SK-N-SH treated with all-trans-retinoic acid at 6 μM for 48 hours (cell line): ENCODE measurements around the gene FCHSD2.

Source experiments
- ARNTL ChIP-seq: fragments of 450-650 bp; formaldehyde crosslinking; IDR thresholded peaks from 2 replicates; pipeline ENCODE4 v1.5.0; 2020; ENCODE audit warnings: low read depth, mild to moderate bottlenecking, moderate library complexity, borderline replicate concordance
- BACH2 ChIP-seq: fragments of 250-450 bp; sonication (Bioruptor Pico); IDR thresholded peaks from 2 replicates; pipeline ENCODE4 v1.9.0; 2021; ENCODE audit warnings: mild to moderate bottlenecking, borderline replicate concordance
- PPARA ChIP-seq: fragments of 250-450 bp; sonication (Bioruptor Pico); IDR thresholded peaks from 2 replicates; pipeline ENCODE4 v1.5.0; 2020; ENCODE audit warnings: mild to moderate bottlenecking, borderline replicate concordance
- RARB ChIP-seq: fragments of 250-450 bp; sonication (Bioruptor Pico); IDR thresholded peaks from 2 replicates; pipeline ENCODE4 v1.8.0; 2021; ENCODE audit warnings: mild to moderate bottlenecking, moderate library complexity
- SNAI2 ChIP-seq: fragments of 250-450 bp; sonication (Bioruptor Pico); IDR thresholded peaks from 2 replicates; pipeline ENCODE4 v1.5.0; 2020; ENCODE audit warnings: mild to moderate bottlenecking, moderate library complexity
- TCF4 ChIP-seq: fragments of 250-450 bp; sonication (Bioruptor Pico); IDR thresholded peaks from 2 replicates; pipeline ENCODE4 v1.8.0; 2021; ENCODE audit warnings: mild to moderate bottlenecking, moderate library complexity, borderline replicate concordance
- ZFP3 ChIP-seq: fragments of 250-450 bp; sonication (Bioruptor Pico); IDR thresholded peaks from 2 replicates; pipeline ENCODE4 v1.5.0; 2020; ENCODE audit warnings: mild to moderate bottlenecking, moderate library complexity
- ZNF565 ChIP-seq: fragments of 450-650 bp; formaldehyde crosslinking; conservative IDR thresholded peaks from 2 replicates; pipeline ENCODE4 v1.5.0; 2020; ENCODE audit warnings: low read depth, mild to moderate bottlenecking, moderate library complexity
- ZNF8 ChIP-seq: fragments of 450-650 bp; formaldehyde crosslinking; IDR thresholded peaks from 2 replicates; pipeline ENCODE4 v1.5.0; 2020; ENCODE audit warnings: mild to moderate bottlenecking, moderate library complexity
- TF ChIP-seq, protein P1 (sequence below): fragments of 250-450 bp; sonication (Bioruptor Pico); IDR thresholded peaks from 2 replicates; pipeline ENCODE4 v1.8.0; 2020; ENCODE audit warnings: mild to moderate bottlenecking, moderate library complexity, borderline replicate concordance
- TF ChIP-seq, protein P2 (sequence below): fragments of 250-450 bp; sonication (Bioruptor Pico); IDR thresholded peaks from 2 replicates; pipeline ENCODE4 v1.5.1; 2020; ENCODE audit warnings: low read depth, mild to moderate bottlenecking, moderate library complexity
- TF ChIP-seq, protein P3 (sequence below): fragments of 250-450 bp; sonication (Bioruptor Pico); IDR thresholded peaks from 2 replicates; pipeline ENCODE4 v1.5.1; 2021; ENCODE audit warnings: mild to moderate bottlenecking, moderate library complexity

DNA sequence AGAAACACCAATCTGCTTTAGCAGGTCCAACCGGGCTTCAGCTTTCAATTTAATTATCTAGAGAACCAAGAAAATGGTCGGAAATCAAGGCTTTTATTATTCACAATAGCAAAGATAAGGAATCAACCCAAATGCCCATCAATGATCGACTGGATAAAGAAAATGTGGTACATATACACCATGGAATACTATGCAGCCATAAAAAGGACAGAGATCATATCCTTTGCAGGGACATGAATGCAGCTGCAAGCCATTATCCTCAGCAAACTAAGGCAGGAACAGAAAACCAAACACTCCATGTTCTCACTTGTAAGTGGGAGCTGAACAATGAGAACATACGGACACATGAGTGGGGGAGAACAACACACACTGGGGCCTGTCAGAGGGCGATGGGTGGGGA lies 274.1 kb downstream of the FCHSD2 start:
- TF ChIP-seq ARNTL (CRISPR knock-in tag) (no peak), ZNF8 (CRISPR knock-in tag) (peak; percentile 58), SNAI2 (CRISPR knock-in tag) (no peak), RARB (CRISPR knock-in tag) (no peak), ZFP3 (CRISPR knock-in tag) (no peak), PPARA (CRISPR knock-in tag) (no peak), TCF4 (no peak), ZNF565 (CRISPR knock-in tag) (no peak), BACH2 (CRISPR knock-in tag) (no peak)
- TF ChIP-seq, protein P1, sequence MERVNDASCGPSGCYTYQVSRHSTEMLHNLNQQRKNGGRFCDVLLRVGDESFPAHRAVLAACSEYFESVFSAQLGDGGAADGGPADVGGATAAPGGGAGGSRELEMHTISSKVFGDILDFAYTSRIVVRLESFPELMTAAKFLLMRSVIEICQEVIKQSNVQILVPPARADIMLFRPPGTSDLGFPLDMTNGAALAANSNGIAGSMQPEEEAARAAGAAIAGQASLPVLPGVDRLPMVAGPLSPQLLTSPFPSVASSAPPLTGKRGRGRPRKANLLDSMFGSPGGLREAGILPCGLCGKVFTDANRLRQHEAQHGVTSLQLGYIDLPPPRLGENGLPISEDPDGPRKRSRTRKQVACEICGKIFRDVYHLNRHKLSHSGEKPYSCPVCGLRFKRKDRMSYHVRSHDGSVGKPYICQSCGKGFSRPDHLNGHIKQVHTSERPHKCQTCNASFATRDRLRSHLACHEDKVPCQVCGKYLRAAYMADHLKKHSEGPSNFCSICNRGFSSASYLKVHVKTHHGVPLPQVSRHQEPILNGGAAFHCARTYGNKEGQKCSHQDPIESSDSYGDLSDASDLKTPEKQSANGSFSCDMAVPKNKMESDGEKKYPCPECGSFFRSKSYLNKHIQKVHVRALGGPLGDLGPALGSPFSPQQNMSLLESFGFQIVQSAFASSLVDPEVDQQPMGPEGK (CRISPR knock-in tag), result no peak
- TF ChIP-seq, protein P2, sequence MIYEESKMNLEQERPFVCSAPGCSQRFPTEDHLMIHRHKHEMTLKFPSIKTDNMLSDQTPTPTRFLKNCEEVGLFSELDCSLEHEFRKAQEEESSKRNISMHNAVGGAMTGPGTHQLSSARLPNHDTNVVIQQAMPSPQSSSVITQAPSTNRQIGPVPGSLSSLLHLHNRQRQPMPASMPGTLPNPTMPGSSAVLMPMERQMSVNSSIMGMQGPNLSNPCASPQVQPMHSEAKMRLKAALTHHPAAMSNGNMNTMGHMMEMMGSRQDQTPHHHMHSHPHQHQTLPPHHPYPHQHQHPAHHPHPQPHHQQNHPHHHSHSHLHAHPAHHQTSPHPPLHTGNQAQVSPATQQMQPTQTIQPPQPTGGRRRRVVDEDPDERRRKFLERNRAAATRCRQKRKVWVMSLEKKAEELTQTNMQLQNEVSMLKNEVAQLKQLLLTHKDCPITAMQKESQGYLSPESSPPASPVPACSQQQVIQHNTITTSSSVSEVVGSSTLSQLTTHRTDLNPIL (CRISPR knock-in tag), result no peak
- TF ChIP-seq, protein P3, sequence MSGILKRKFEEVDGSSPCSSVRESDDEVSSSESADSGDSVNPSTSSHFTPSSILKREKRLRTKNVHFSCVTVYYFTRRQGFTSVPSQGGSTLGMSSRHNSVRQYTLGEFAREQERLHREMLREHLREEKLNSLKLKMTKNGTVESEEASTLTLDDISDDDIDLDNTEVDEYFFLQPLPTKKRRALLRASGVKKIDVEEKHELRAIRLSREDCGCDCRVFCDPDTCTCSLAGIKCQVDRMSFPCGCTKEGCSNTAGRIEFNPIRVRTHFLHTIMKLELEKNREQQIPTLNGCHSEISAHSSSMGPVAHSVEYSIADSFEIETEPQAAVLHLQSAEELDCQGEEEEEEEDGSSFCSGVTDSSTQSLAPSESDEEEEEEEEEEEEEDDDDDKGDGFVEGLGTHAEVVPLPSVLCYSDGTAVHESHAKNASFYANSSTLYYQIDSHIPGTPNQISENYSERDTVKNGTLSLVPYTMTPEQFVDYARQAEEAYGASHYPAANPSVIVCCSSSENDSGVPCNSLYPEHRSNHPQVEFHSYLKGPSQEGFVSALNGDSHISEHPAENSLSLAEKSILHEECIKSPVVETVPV (CRISPR knock-in tag), result no peak
